GM12873 (cell line): ENCODE results near the gene DCAF17.

Source experiments
- CTCF ChIP-seq: IDR thresholded peaks from 2 replicates; pipeline ENCODE4 v1.5.1; 2012; ENCODE audit warnings: low read depth, mild to moderate bottlenecking, moderate library complexity, low read length, control low read depth; ENCODE audit not compliant: insufficient read depth; ENCODE audit errors: missing control alignments

DCAF17 gene

DNA sequence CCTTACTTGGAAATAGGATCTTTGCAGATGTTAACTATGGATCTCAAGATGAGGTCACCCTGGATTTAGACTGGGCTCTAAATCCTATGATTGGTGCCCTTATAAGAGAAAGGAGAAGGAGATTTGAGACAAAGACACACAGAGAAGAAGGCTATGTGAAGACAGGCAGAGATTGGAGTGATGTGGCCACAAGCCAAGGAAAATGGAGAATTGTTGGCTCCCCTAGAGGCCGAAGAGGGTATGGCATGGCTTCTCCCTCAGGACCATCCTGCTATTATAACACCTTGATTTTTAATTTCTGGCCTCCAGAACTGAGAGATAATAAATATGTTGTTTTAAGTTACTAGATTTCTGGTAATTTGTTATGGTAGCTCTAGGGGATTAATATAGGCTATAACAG, 95.9 kb downstream of the DCAF17 start:
- peak; percentile 81 for TF ChIP-seq CTCF

- TF ChIP-seq CTCF: no peak
Measured at GRCh38 chr2:171530378-171530777, 96.4 kb downstream of the DCAF17 start.

DNA sequence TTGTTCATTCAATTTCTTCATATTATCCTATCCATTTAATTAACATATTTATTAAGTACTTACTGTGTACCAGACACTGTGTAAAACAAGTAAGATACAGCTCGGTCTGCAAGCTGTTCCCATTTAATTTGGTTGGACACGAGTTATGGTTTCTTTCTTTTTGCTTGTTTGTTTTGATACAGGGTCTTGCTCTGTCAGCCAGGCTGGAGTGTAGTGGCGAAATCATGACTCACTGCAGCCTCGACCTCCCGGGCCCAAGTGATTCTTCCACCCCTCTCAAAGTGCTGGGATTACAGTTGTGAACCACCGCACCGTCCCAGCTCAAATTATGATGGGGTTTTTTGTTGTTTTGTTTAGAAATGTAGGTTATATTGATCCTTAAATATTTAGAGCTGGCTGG, 97.3 kb downstream of the DCAF17 start:
- no peak for TF ChIP-seq CTCF

GRCh38 chr2:171531836-171532450, 97.9 kb downstream of the DCAF17 start:
- no peak for TF ChIP-seq CTCF

DNA sequence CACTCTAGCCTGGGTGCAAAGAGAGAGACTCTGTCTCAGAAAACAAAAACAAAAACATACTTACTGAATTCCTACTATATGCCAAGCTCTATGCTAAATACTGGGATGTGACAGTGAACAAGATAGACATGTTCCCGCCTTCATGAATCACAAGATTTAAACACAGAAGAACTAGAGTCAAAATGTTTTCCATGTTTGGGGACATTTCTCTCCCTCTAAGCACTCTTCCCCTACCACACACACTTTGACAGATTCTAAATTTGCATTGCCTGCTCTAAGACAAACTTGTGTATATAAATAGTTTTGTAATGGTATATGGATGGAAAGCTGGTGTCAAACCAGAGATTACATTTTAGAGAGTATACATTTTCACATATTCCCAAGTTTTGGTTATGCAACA, 99.3 kb downstream of the DCAF17 start:
- no peak for TF ChIP-seq CTCF
